ENCODE measurements around the gene ID2. TPM values are rescaled to one million over a fixed set of nuclear protein-coding genes. Genes with fewer than 3 reads are reported as not detected.

The ID2 gene
- total RNA-seq, 2 experiments from 2014 or later, result 238 to 242 TPM

GRCh38 chr2:8667896-8668512, 13.9 kb upstream of the ID2 start:
- DNase-seq, result no peak
- peaks cover 16% of the 10 kb centered on the region for H3K4me1 Mint-ChIP-seq (ENCODE audit: low read depth)
- peaks cover 6% of the 10 kb centered on the region for H3K27me3 Mint-ChIP-seq
- intact Hi-C loops (cut with DNase I, micrococcal nuclease), result no loop called here
- Histone ChIP-seq H3K27me3 (ENCODE audit: control insufficient read depth in 1 of 2, insufficient read depth in 2 of 2, low read length in 2 of 2) (peaks cover 0 to 5% of the 10 kb centered on the region in 2 experiments), H3K9me3 (ENCODE audit: control insufficient read depth in 1 of 2, insufficient read depth in 1 of 2, low read length in 2 of 2) (peaks cover 2 to 3% of the 10 kb centered on the region in 2 experiments), H3K36me3 (ENCODE audit: insufficient read depth, low read length) (no peaks in the 10 kb centered on the region), H3K27ac (ENCODE audit: low read depth in 1 of 2, low read length in 2 of 2) (no peak overlapping the region), H3K4me3 (ENCODE audit: low read length) (no peak overlapping the region), H3K4me1 (ENCODE audit: insufficient read depth, low read length) (peaks cover 17% of the 10 kb centered on the region)
- no peak for ATAC-seq (ENCODE audit: poor library complexity)
- TF ChIP-seq, protein P1, sequence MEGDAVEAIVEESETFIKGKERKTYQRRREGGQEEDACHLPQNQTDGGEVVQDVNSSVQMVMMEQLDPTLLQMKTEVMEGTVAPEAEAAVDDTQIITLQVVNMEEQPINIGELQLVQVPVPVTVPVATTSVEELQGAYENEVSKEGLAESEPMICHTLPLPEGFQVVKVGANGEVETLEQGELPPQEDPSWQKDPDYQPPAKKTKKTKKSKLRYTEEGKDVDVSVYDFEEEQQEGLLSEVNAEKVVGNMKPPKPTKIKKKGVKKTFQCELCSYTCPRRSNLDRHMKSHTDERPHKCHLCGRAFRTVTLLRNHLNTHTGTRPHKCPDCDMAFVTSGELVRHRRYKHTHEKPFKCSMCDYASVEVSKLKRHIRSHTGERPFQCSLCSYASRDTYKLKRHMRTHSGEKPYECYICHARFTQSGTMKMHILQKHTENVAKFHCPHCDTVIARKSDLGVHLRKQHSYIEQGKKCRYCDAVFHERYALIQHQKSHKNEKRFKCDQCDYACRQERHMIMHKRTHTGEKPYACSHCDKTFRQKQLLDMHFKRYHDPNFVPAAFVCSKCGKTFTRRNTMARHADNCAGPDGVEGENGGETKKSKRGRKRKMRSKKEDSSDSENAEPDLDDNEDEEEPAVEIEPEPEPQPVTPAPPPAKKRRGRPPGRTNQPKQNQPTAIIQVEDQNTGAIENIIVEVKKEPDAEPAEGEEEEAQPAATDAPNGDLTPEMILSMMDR (IDR thresholded peaks at IDR 0.05), result no peak
- no peak overlapping the region for H3K27ac Mint-ChIP-seq
- no peak overlapping the region for H3K4me3 Mint-ChIP-seq
- H3K9me3 Mint-ChIP-seq, result no peaks in the 10 kb centered on the region
- POLR2A ChIA-PET, result no interaction called here
- CTCF ChIA-PET, result no interaction called here
- H3K36me3 Mint-ChIP-seq (ENCODE audit: low read depth), result no peaks in the 10 kb centered on the region

DNA sequence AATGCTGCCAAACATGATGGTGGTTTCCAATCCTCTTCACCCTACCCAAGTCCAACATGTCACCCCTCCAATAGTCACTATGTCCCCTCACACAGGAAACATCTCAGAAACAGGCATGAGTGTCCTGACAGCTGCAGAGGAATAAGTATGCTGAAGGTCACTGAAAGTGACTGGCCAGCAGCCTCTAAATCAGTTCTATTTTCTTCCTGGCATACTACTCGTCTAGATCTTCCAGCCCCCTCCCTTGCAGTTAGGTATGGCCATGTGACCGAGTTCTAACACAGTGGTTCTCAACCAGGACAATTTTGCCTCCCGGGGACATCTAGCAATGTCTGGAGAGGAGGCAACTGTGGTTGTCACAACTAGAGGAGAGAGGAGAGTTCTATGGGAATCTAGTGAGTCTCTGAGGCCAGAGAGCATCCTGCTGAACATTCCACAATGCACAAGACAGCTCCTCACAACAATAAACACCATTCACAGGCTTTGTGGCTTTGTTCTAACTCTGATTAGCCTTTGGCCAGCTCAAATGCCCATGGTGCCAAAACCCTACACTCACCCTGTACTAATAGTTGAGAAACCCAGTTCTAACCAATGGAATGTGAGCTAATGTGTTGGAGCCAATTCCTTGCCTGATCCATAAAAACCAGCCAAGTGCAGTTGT, 12.6 kb upstream of the ID2 start:
- Mint-ChIP-seq H3K4me3 (no peak overlapping the region), H3K9me3 (peaks cover 10% of the 10 kb centered on the region), H3K4me1 (ENCODE audit: low read depth) (peaks cover 12% of the 10 kb centered on the region), H3K27ac (no peak overlapping the region), H3K36me3 (ENCODE audit: low read depth) (peaks cover 5% of the 10 kb centered on the region), H3K27me3 (peaks cover 16% of the 10 kb centered on the region)
- intact Hi-C loops (cut with DNase I, micrococcal nuclease), result no loop called here
- TF ChIP-seq, protein P1 (IDR thresholded peaks at IDR 0.05), result no peak
- ATAC-seq (ENCODE audit: poor library complexity) (no peak), DNase-seq (no peak)
- Histone ChIP-seq H3K36me3 (ENCODE audit: insufficient read depth, low read length) (no peaks in the 10 kb centered on the region), H3K4me3 (ENCODE audit: low read length) (no peak overlapping the region), H3K27ac (ENCODE audit: low read depth in 1 of 2, low read length in 2 of 2) (no peak overlapping the region), H3K9me3 (ENCODE audit: control insufficient read depth in 1 of 2, insufficient read depth in 1 of 2, low read length in 2 of 2) (peaks cover 10 to 15% of the 10 kb centered on the region in 2 experiments), H3K4me1 (ENCODE audit: insufficient read depth, low read length) (peaks cover 11% of the 10 kb centered on the region), H3K27me3 (ENCODE audit: control insufficient read depth in 1 of 2, insufficient read depth in 2 of 2, low read length in 2 of 2) (peaks cover 0 to 5% of the 10 kb centered on the region in 2 experiments)
- POLR2A ChIA-PET, result interaction anchor here (1.8 kb wide), 1 partner anchor 12 kb away, joined by 14 read pairs; the partner anchor contains the start of gene ID2
- CTCF ChIA-PET, result no interaction called here

DNA sequence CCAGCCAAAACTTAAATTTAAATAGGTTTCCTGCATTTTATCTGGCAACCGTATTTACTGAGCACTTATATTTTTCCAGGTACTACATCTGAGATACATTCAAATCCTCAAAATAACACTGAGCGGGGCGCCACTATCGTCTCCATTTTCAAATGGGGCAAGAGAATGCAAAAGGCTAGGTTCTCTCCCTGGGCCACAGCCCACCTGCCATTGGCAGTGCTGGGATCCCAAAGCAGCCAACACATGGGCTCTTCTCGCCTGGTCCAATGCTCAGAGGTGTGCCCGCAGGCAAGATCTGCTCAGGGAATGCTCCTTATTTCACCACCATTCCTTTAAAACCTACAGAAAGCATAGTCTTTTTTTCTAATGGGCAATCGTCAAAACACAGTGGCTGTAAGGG, 11.3 kb upstream of the ID2 start:
- POLR2A ChIA-PET, result interaction anchor here (1.8 kb wide), 1 partner anchor 11 kb away, joined by 14 read pairs; the partner anchor contains the start of gene ID2
- peaks cover 22% of the 10 kb centered on the region for H3K27me3 Mint-ChIP-seq
- ATAC-seq (ENCODE audit: poor library complexity) (no peak), DNase-seq (no peak)
- intact Hi-C loops (cut with DNase I, micrococcal nuclease), result no loop called here
- Histone ChIP-seq H3K4me1 (ENCODE audit: insufficient read depth, low read length) (no peaks in the 10 kb centered on the region), H3K36me3 (ENCODE audit: insufficient read depth, low read length) (no peaks in the 10 kb centered on the region), H3K27me3 (ENCODE audit: control insufficient read depth in 1 of 2, insufficient read depth in 2 of 2, low read length in 2 of 2) (peaks cover under 1 to 7% of the 10 kb centered on the region in 2 experiments), H3K4me3 (ENCODE audit: low read length) (no peak overlapping the region), H3K9me3 (ENCODE audit: control insufficient read depth in 1 of 2, insufficient read depth in 1 of 2, low read length in 2 of 2) (peaks cover 19 to 28% of the 10 kb centered on the region in 2 experiments), H3K27ac (ENCODE audit: low read depth in 1 of 2, low read length in 2 of 2) (no peak overlapping the region)
- H3K4me3 Mint-ChIP-seq, result no peak overlapping the region
- peaks cover 1% of the 10 kb centered on the region for H3K4me1 Mint-ChIP-seq (ENCODE audit: low read depth)
- TF ChIP-seq, protein P1 (IDR thresholded peaks at IDR 0.05), result no peak
- peaks cover 14% of the 10 kb centered on the region for H3K9me3 Mint-ChIP-seq
- no peak overlapping the region for H3K27ac Mint-ChIP-seq
- H3K36me3 Mint-ChIP-seq (ENCODE audit: low read depth), result peaks cover 5% of the 10 kb centered on the region
- CTCF ChIA-PET, result no interaction called here
